ENCODE data around the gene HMCN1.

DNA sequence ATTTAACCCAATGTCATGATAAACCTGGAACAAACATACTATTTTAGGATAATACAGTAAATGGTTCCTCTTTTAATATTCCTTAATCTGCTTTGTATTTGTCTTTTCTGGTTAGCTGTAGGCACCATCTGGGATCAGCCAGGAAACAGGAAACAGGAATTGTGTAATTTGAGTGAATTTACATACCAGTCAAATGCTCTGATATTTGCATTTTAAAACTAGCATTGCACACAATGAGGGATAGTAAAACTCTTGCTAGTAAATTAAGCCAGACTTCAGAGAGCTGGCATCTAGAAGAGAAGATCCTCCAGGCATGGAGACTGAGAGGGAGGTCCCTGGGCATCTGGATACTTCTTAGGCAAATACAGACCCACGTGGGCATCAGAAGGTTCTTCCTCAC, 103.5 kb downstream of the HMCN1 start:
- TF ChIP-seq, protein P1, sequence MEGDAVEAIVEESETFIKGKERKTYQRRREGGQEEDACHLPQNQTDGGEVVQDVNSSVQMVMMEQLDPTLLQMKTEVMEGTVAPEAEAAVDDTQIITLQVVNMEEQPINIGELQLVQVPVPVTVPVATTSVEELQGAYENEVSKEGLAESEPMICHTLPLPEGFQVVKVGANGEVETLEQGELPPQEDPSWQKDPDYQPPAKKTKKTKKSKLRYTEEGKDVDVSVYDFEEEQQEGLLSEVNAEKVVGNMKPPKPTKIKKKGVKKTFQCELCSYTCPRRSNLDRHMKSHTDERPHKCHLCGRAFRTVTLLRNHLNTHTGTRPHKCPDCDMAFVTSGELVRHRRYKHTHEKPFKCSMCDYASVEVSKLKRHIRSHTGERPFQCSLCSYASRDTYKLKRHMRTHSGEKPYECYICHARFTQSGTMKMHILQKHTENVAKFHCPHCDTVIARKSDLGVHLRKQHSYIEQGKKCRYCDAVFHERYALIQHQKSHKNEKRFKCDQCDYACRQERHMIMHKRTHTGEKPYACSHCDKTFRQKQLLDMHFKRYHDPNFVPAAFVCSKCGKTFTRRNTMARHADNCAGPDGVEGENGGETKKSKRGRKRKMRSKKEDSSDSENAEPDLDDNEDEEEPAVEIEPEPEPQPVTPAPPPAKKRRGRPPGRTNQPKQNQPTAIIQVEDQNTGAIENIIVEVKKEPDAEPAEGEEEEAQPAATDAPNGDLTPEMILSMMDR (IDR thresholded peaks at IDR 0.05; ENCODE audit: insufficient read depth, low read length, poor library complexity, severe bottlenecking), result no peak
- TF ChIP-seq EZH2phosphoT487 (conservative IDR thresholded peaks at IDR 0.05; ENCODE audit: low read length), result no peak
